Measurements from ENCODE around the gene RHBDD1. TPM values are rescaled to one million over a fixed set of nuclear protein-coding genes. Genes with fewer than 3 reads are reported as not detected.
"Not testable (repeated sequence)": the region's sequence is repeated elsewhere in the genome, so short reads cannot be mapped to it uniquely, and the experiment has no call there.

RHBDD1 gene
- total RNA-seq, 1 donor from 2014 or later = 27.7 TPM

- Mint-ChIP-seq H3K36me3 (ENCODE audit: unreplicated experiment) (peaks cover 13% of the 10 kb centered on the region), H3K27me3 (ENCODE audit: unreplicated experiment) (no peaks in the 10 kb centered on the region), H3K4me3 (ENCODE audit: unreplicated experiment) (peak overlapping the region; percentile 56), H3K4me1 (ENCODE audit: unreplicated experiment) (peaks cover 21% of the 10 kb centered on the region), H3K27ac (ENCODE audit: unreplicated experiment) (peak overlapping the region; percentile 33), H3K9me3 (ENCODE audit: unreplicated experiment) (peaks cover 9% of the 10 kb centered on the region)
- TF ChIP-seq, protein P1, sequence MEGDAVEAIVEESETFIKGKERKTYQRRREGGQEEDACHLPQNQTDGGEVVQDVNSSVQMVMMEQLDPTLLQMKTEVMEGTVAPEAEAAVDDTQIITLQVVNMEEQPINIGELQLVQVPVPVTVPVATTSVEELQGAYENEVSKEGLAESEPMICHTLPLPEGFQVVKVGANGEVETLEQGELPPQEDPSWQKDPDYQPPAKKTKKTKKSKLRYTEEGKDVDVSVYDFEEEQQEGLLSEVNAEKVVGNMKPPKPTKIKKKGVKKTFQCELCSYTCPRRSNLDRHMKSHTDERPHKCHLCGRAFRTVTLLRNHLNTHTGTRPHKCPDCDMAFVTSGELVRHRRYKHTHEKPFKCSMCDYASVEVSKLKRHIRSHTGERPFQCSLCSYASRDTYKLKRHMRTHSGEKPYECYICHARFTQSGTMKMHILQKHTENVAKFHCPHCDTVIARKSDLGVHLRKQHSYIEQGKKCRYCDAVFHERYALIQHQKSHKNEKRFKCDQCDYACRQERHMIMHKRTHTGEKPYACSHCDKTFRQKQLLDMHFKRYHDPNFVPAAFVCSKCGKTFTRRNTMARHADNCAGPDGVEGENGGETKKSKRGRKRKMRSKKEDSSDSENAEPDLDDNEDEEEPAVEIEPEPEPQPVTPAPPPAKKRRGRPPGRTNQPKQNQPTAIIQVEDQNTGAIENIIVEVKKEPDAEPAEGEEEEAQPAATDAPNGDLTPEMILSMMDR (IDR thresholded peaks at IDR 0.05) = no peak
- DNase-seq (ENCODE audit: extremely low spot score, unreplicated experiment) = no peak
Observed at GRCh38 chr2:226837787-226838603, 2.1 kb downstream of the RHBDD1 start.

GRCh38 chr2:226838722-226839121, 2.9 kb downstream of the RHBDD1 start:
- TF ChIP-seq, protein P1 (IDR thresholded peaks at IDR 0.05) = no peak
- H3K27me3 Mint-ChIP-seq (ENCODE audit: unreplicated experiment) = no peaks in the 10 kb centered on the region
- no peak overlapping the region for H3K4me3 Mint-ChIP-seq (ENCODE audit: unreplicated experiment)
- H3K36me3 Mint-ChIP-seq (ENCODE audit: unreplicated experiment) = peaks cover 13% of the 10 kb centered on the region
- DNase-seq (ENCODE audit: extremely low spot score, unreplicated experiment) = no peak
- H3K9me3 Mint-ChIP-seq (ENCODE audit: unreplicated experiment) = peaks cover 9% of the 10 kb centered on the region
- no peak overlapping the region for H3K27ac Mint-ChIP-seq (ENCODE audit: unreplicated experiment)
- H3K4me1 Mint-ChIP-seq (ENCODE audit: unreplicated experiment) = peaks cover 21% of the 10 kb centered on the region

- Mint-ChIP-seq H3K27ac (ENCODE audit: unreplicated experiment) (no peak overlapping the region), H3K9me3 (ENCODE audit: unreplicated experiment) (peaks cover 9% of the 10 kb centered on the region), H3K36me3 (ENCODE audit: unreplicated experiment) (peaks cover 13% of the 10 kb centered on the region), H3K27me3 (ENCODE audit: unreplicated experiment) (no peaks in the 10 kb centered on the region), H3K4me3 (ENCODE audit: unreplicated experiment) (no peak overlapping the region), H3K4me1 (ENCODE audit: unreplicated experiment) (peaks cover 21% of the 10 kb centered on the region)
- TF ChIP-seq, protein P1 (IDR thresholded peaks at IDR 0.05) = no peak
- no peak for DNase-seq (ENCODE audit: extremely low spot score, unreplicated experiment)
Observed at GRCh38 chr2:226839161-226839560, 3.3 kb downstream of the RHBDD1 start.

GRCh38 chr2:226839951-226840350, 4.1 kb downstream of the RHBDD1 start:
- H3K36me3 Mint-ChIP-seq (ENCODE audit: unreplicated experiment) = peaks cover 13% of the 10 kb centered on the region
- TF ChIP-seq, protein P1 (IDR thresholded peaks at IDR 0.05) = no peak

DNA sequence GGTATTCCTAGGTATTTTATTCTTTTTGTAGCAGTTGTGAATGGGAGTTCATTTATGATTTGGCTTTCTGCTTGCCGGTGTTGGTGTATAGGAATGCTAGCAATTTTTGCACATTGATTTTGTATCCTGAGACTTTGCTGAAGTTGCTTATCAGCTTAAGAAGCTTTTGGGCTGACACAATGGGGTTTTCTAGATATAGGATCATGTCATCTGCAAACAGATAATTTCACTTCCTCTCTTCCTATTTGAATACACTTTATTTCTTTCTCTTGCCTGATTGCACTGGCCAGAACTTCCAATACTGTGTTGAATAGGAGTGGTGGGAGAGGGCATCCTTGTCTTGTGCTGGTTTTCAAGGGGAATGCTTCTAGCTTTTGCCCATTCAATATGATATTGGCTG, 7.1 kb downstream of the RHBDD1 start:
- DNase-seq (ENCODE audit: extremely low spot score, unreplicated experiment); H3K27me3 Mint-ChIP-seq (ENCODE audit: unreplicated experiment); H3K9me3 Mint-ChIP-seq (ENCODE audit: unreplicated experiment); H3K4me1 Mint-ChIP-seq (ENCODE audit: unreplicated experiment); H3K4me3 Mint-ChIP-seq (ENCODE audit: unreplicated experiment); H3K27ac Mint-ChIP-seq (ENCODE audit: unreplicated experiment): not testable (repeated sequence)
- peaks cover 13% of the 10 kb centered on the region for H3K36me3 Mint-ChIP-seq (ENCODE audit: unreplicated experiment)

More at GRCh38 chr2:226839951-226840350, 4.1 kb downstream of the RHBDD1 start:
- no peak for DNase-seq (ENCODE audit: extremely low spot score, unreplicated experiment)
- Mint-ChIP-seq H3K4me3 (ENCODE audit: unreplicated experiment) (no peak overlapping the region), H3K27me3 (ENCODE audit: unreplicated experiment) (no peaks in the 10 kb centered on the region), H3K4me1 (ENCODE audit: unreplicated experiment) (peaks cover 19% of the 10 kb centered on the region), H3K27ac (ENCODE audit: unreplicated experiment) (no peak overlapping the region), H3K9me3 (ENCODE audit: unreplicated experiment) (peaks cover 9% of the 10 kb centered on the region)

All from osteocyte (in vitro differentiated cells).